Sciatic nerve (tissue), 2 donors: ENCODE measurements around the gene KPNA6. TPM values are rescaled to one million over a fixed set of nuclear protein-coding genes. Genes with fewer than 3 reads are reported as not detected.
A peak's percentile ranks its signal among the peaks of the same experiment; 100 is the strongest.

ENCODE experiments used
- ATAC-seq: fragments of 200-7000 bp; cut with Tn5 transposase; one replicate; pipeline ENCODE4 v1.9.1; 2020; ENCODE audit warnings: mild to moderate bottlenecking, moderate library complexity
- DNase-seq: peaks from one replicate; pipeline ENCODE4 v3.0.0-alpha.2; 2020; ENCODE audit warnings: low spot score
- intact Hi-C: fragments of 100-400 bp; cut with DNase I; formaldehyde crosslinking; loops from one replicate; pipeline ENCODE4 v1.14.2; 2022
- total RNA-seq: library from RNA; stranded (reverse); fragmentation: NEBNext Ultra II Directional; extraction: Animal tissue kit (Norgen Biotek cat#: 25700); gene quantifications from one replicate; pipeline ENCODE4 v1.2.1, GENCODE V29; 2021
- donor health status: DM: no; HTN: no; CAD: no.
- donor health status: DM: no; HTN: no; CAD: no.

The KPNA6 gene
- total RNA-seq, 1 donor from 2014 or later = 58.9 TPM

- ATAC-seq (peak; percentile 97), DNase-seq (peak; percentile 97)
- intact Hi-C loops = no loop called here
These were observed 71.8 kb downstream of the KPNA6 start, which contains the start of gene TXLNA for GRCh38 chr1:32179443-32180185. Gene TXLNA (plus strand): TSS chr1:32179675. CDS start chr1:32180346, 671 bp downstream.

DNA sequence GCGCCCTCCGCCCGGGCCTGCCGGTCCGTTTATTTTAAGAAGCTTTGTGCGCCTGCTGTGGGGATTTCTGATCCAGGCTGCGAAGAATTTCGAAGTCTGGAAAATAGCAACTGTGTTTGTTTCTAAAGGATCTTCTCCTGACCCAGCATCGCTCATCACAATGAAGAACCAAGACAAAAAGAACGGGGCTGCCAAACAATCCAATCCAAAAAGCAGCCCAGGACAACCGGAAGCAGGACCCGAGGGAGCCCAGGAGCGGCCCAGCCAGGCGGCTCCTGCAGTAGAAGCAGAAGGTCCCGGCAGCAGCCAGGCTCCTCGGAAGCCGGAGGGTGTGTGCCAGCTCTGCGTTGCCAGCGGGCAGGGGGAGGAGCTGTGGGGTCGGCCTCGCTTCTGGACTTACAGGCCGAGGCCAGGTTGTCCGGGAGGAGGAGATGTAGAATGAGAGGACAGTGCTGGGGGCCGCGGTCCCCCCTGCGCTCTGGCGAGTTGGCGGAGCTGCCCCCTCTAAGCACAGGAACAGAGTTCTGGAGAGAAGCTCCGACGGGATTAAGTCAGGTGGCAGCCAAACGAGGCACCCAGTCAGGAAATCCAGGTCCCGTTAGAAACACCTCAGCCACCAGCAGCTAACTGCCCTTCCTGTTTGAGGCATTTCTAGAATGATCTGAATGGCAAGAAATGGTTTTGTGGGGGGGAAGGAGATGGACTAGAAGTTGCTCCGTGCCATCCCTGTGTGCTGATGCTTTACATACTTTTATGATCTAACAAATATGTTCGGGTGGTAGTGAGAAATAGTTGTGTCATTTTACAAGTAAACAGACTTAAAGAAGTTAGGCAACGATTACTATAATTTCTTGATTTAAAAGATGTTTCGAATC lies 72.6 kb downstream of the KPNA6 start:
- ATAC-seq (peak; percentile 42), DNase-seq (peak; percentile 71)
- intact Hi-C loops = no loop called here

DNA sequence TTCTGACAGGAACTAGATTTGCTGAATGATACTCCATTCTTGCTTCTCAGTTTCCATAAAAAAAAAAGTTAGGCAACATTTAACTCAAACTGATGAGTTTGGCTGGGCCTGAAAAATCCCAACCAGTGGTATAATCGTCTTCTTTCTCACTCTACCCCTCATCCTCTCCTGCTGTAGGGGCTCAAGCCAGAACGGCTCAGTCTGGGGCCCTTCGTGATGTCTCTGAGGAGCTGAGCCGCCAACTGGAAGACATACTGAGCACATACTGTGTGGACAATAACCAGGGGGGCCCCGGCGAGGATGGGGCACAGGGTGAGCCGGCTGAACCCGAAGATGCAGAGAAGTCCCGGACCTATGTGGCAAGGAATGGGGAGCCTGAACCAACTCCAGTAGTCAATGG lies 73.2 kb downstream of the KPNA6 start:
- ATAC-seq (no peak), DNase-seq (no peak)
- intact Hi-C loops = no loop called here

DNA sequence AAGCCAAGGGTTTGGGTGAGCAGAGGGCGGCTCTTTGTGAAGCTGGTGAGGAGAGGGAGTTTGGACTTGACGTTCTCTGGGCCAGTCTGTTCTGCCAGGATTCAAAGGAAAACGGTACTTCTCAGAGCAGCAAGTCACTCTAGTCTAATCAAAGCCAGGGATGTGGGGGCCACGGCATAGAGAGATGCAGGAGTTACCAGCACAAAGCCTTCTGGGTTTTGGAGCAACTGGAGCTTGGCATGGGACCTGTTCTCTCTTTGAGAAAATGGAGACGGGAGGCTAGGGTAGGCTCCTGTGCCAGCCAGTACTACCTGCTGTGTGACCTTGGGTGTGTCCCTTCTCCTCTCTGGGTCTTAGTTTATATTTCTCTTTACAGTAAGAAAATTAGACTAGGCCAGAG lies 73.7 kb downstream of the KPNA6 start:
- intact Hi-C loops = no loop called here
- DNase-seq (no peak), ATAC-seq (no peak)

GRCh38 chr1:32182060-32182459 lies 74.2 kb downstream of the KPNA6 start:
- intact Hi-C loops = no loop called here
- DNase-seq (no peak), ATAC-seq (no peak)

- no peak for DNase-seq
- intact Hi-C loops = no loop called here
- no peak for ATAC-seq
These were observed 76.8 kb downstream of the KPNA6 start for GRCh38 chr1:32184650-32185049.

DNA sequence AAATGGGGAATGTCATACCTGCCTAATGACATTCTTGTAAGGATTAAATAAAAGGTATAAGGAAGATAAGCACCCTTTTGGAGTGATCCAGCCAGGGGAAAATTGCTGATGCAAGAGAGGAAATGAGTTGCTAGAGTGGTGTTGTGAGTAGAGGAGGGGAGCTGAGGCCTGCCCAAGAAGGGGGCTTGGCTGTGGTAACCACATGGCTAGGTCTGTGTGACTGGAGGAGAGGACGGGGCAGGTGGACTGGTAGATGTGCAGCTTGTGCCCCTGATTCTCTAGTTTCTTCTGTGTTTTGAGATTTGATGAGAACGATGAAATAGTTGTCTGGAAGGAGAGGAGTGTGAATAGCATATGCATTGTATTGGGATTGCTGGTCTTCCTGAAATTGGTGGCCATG lies 78.2 kb downstream of the KPNA6 start:
- no peak for DNase-seq
- ATAC-seq = no peak
- intact Hi-C loops = no loop called here

- ATAC-seq (no peak), DNase-seq (no peak)
- intact Hi-C loops = no loop called here
These were observed 78.6 kb downstream of the KPNA6 start for GRCh38 chr1:32186491-32186890.

DNA sequence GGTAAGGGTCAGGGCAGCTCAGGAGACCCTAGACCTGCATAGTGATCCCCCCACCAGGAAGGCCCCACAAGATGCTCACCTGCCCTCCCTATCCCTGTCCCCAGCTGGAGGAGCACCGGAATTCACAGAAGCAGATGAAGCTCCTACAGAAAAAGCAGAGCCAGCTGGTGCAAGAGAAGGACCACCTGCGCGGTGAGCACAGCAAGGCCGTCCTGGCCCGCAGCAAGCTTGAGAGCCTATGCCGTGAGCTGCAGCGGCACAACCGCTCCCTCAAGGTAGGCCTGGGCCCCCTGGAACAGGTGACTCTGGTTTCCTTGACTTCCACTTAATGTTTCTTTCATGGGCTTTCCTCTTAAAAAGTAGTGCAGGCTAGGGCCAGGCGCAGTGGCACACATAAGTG lies 80.0 kb downstream of the KPNA6 start:
- ATAC-seq (no peak), DNase-seq (no peak)
- intact Hi-C loops = no loop called here

GRCh38 chr1:32192220-32192948 lies 84.5 kb downstream of the KPNA6 start:
- ATAC-seq = no peak
- no peak for DNase-seq
- intact Hi-C loops = no loop called here

- DNase-seq = no peak
- no peak for ATAC-seq
- intact Hi-C loops = no loop called here
These were observed 87.1 kb downstream of the KPNA6 start for GRCh38 chr1:32194984-32195383.

- no peak for ATAC-seq
- DNase-seq = no peak
- intact Hi-C loops = no loop called here
These were observed 87.7 kb downstream of the KPNA6 start for GRCh38 chr1:32195531-32195930.

GRCh38 chr1:32195972-32196823 lies 88.3 kb downstream of the KPNA6 start:
- no peak for DNase-seq
- intact Hi-C loops = no loop called here
- no peak for ATAC-seq

GRCh38 chr1:32197074-32197473 lies 89.2 kb downstream of the KPNA6 start:
- intact Hi-C loops = no loop called here
- no peak for ATAC-seq
- no peak for DNase-seq

- intact Hi-C loops = no loop called here
- no peak for ATAC-seq
- DNase-seq = no peak
These were observed 90.0 kb downstream of the KPNA6 start for GRCh38 chr1:32197837-32198236.

- DNase-seq (no peak), ATAC-seq (no peak)
- intact Hi-C loops = no loop called here
These were observed 90.6 kb downstream of the KPNA6 start for GRCh38 chr1:32198237-32199042.

- DNase-seq (no peak), ATAC-seq (no peak)
- intact Hi-C loops = no loop called here
These were observed 91.3 kb downstream of the KPNA6 start for GRCh38 chr1:32199043-32199716.

DNA sequence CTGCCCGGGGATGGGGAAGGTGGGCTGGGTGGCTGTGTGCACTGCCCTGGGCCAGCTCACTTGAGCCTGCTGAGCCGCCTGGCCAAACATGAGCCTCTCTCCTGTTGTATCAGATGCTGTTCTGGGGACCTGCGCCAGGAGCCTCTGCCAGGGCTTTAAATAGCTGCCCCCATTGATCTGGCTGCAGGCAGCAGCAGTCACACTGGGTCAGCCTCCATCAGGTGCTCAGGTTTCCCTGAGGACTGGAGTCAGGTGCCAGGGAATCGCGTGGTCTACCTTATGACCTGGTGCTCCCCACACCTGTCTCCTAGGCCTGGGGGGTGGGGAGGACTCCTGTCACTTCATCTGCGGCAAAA lies 91.8 kb downstream of the KPNA6 start:
- no peak for DNase-seq
- ATAC-seq = peak; percentile 4
- intact Hi-C loops = no loop called here
